LoVo (cell line): ENCODE results near the gene RAD50.
A peak's percentile ranks its signal among the peaks of the same experiment; 100 is the strongest.
"Not testable (repeated sequence)": the region's sequence is repeated elsewhere in the genome, so short reads cannot be mapped to it uniquely, and the experiment has no call there.

Experiments
- DNase-seq: peaks from one replicate; pipeline ENCODE4 v3.0.0-alpha.2; 2016; ENCODE audit warnings: low spot score

Gene RAD50

GRCh38 chr5:132677191-132677590 is 120.4 kb downstream of the RAD50 start:
- DNase-seq, result peak; percentile 68

GRCh38 chr5:132677682-132678400 is 121.1 kb downstream of the RAD50 start:
- DNase-seq, result no peak

GRCh38 chr5:132678735-132679134 is 122.0 kb downstream of the RAD50 start:
- DNase-seq, result no peak

- no peak for DNase-seq
These were observed 122.4 kb downstream of the RAD50 start for GRCh38 chr5:132679166-132679565.

- DNase-seq, result no peak
These were observed 123.1 kb downstream of the RAD50 start for GRCh38 chr5:132679717-132680380.

GRCh38 chr5:132680780-132681475 is 124.2 kb downstream of the RAD50 start:
- DNase-seq, result no peak

GRCh38 chr5:132681476-132681831 is 124.7 kb downstream of the RAD50 start:
- no peak for DNase-seq

- no peak for DNase-seq
These were observed 125.2 kb downstream of the RAD50 start for GRCh38 chr5:132681983-132682382.

GRCh38 chr5:132684491-132684890 is 127.7 kb downstream of the RAD50 start:
- no peak for DNase-seq

GRCh38 chr5:132684922-132685720 is 128.3 kb downstream of the RAD50 start:
- no peak for DNase-seq

- DNase-seq, result no peak
These were observed 129.4 kb downstream of the RAD50 start for GRCh38 chr5:132686193-132686592.

- DNase-seq, result no peak
These were observed 131.2 kb downstream of the RAD50 start for GRCh38 chr5:132687995-132688394.

- no peak for DNase-seq
These were observed 132.0 kb downstream of the RAD50 start for GRCh38 chr5:132688536-132689339.

GRCh38 chr5:132689513-132689912 is 132.7 kb downstream of the RAD50 start:
- no peak for DNase-seq

GRCh38 chr5:132690156-132690555 is 133.4 kb downstream of the RAD50 start:
- no peak for DNase-seq

- not testable (repeated sequence) for DNase-seq
These were observed 135.2 kb downstream of the RAD50 start for GRCh38 chr5:132691755-132692631.

- no peak for DNase-seq
These were observed 135.8 kb downstream of the RAD50 start for GRCh38 chr5:132692632-132692967.
